ENCODE measurements around the gene ASTN2.

DNA sequence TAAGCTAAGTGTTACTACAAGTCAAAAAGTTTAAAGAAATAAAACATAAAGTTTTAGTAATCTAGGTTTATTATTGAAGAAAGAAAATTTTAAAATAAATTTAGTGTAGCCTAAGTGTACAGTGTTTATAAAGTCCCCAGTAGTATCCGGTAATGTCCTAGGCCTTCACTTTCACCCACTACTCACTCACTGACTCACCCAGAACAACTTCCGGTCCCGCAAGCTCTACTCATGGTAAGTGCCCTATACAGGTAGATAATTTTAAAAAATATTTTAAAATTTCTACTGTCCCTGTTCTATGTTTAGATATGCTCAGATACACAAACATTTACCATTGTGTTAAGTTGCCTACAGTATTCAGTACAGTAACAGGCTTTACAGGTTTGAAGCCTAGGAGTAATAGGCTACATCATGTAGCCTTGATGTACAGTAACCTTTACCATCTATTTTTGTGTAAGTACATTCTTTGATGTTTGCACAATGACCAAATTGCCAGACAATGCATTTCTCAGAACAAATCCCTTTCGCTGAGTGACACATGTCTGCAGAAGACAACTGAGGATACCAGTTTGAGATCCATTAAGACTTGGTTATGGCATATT lies 474.1 kb downstream of the ASTN2 start:
- TF ChIP-seq, protein P1, sequence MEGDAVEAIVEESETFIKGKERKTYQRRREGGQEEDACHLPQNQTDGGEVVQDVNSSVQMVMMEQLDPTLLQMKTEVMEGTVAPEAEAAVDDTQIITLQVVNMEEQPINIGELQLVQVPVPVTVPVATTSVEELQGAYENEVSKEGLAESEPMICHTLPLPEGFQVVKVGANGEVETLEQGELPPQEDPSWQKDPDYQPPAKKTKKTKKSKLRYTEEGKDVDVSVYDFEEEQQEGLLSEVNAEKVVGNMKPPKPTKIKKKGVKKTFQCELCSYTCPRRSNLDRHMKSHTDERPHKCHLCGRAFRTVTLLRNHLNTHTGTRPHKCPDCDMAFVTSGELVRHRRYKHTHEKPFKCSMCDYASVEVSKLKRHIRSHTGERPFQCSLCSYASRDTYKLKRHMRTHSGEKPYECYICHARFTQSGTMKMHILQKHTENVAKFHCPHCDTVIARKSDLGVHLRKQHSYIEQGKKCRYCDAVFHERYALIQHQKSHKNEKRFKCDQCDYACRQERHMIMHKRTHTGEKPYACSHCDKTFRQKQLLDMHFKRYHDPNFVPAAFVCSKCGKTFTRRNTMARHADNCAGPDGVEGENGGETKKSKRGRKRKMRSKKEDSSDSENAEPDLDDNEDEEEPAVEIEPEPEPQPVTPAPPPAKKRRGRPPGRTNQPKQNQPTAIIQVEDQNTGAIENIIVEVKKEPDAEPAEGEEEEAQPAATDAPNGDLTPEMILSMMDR (IDR thresholded peaks at IDR 0.05 in 8 of 11, conservative IDR thresholded peaks at IDR 0.05 in 3 of 11) = no peak
- no peak for TF ChIP-seq POLR2A (IDR thresholded peaks at IDR 0.05)
- TF ChIP-seq POLR2AphosphoS5 (IDR thresholded peaks at IDR 0.05) = no peak

Data from spleen (tissue), 7 donors.